Pancreas (tissue), 10 donors: ENCODE measurements around the gene CDC42EP4. TPM values are rescaled to one million over a fixed set of nuclear protein-coding genes. Genes with fewer than 3 reads are reported as not detected.

Experiments used
- ATAC-seq, 4 donors: fragments of 200-7000 bp; cut with Tn5 transposase; one replicate each; pipeline versions ENCODE4 v1.8.0 to v1.9.1; 2020; ENCODE audit warnings: mild to moderate bottlenecking in 4 of 4, moderate library complexity in 4 of 4
- DNase-seq, 6 donors: peaks; one replicate each; pipeline ENCODE4 v3.0.0-alpha.2; 2020
- FAIRE-seq: peaks from 2 replicates; lab custom pipeline; 2012; peaks lifted over from hg19 to GRCh38; lab: Jason Lieb, UNC
- H3K27ac ChIP-seq, 4 donors: fragments of 200-600 bp; sonication (generic); 1 replicate in 3 of 4; 2 replicates in 1 of 4; pipeline versions ENCODE4 v1.5.0 to v1.8.0; 2020
- H3K27me3 ChIP-seq, 4 donors: fragments of 200-600 bp; one replicate each; pipeline ENCODE4 v1.8.0; 2021
- H3K36me3 ChIP-seq, 3 donors: fragments of 200-600 bp; sonication (generic) in 1 of 3; one replicate each; pipeline versions ENCODE4 v1.5.0 to v1.8.0; 2020 to 2021
- H3K4me1 ChIP-seq, 3 donors: fragments of 200-600 bp; one replicate each; pipeline ENCODE4 v1.8.0; 2021
- H3K4me3 ChIP-seq, 4 donors: fragments of 200-600 bp; sonication (generic) in 2 of 4; one replicate each; pipeline versions ENCODE4 v1.5.0 to v1.8.0; 2020 to 2021
- H3K9me3 ChIP-seq, 4 donors: fragments of 200-600 bp; one replicate each; pipeline ENCODE4 v1.8.0; 2021
- CTCF ChIP-seq, 4 donors: fragments of 200-600 bp; sonication (generic) in 3 of 4; IDR thresholded peaks; one replicate each; pipeline versions ENCODE4 v1.5.0 to v1.8.0; 2021; ENCODE audit warnings: antibody characterized with exemption in 4 of 4
- WGBS, 2 donors: extraction: QIAGEN DNeasy Blood & Tissue Kit; methylation state at CpG; one replicate each; pipeline ENCODE4 v1.1.7; 2013; 5-methylcytosine and 5-hydroxymethylcytosine counted together
- intact Hi-C, 3 donors: fragments of 100-400 bp; cut with DNase I; formaldehyde crosslinking; loops; one replicate each; pipeline versions ENCODE4 v1.11.1 to v1.14.2; 2022
- polyA plus RNA-seq, 2 donors: library from polyadenylated mRNA; stranded (reverse); fragments of 200-250 nt; gene quantifications; one replicate each; pipeline ENCODE4 v1.2.3, GENCODE V29; 2013
- total RNA-seq, 6 donors: library from RNA; stranded (reverse); fragmentation: NEBNext Ultra II Directional in 4 of 6; extraction: Animal tissue kit (Norgen Biotek cat#: 25700) in 4 of 6; gene quantifications; one replicate each; pipeline versions ENCODE4 v1.2.1 to v1.2.4, GENCODE V29; 2021 to 2023
- donor health status: healthy with polysubstance abuse.
- donor health status: DM: no; HTN: no; CAD: no; lungs with moderate emphysema.
- donor health status: DM: no; HTN: no; CAD: no.
- donor health status: control.
- donor health status: control.
- donor health status: Bipolar disorder and iron deficiency.
- donor health status: DM: yes; HTN: yes; CAD: no.
- donor health status: DM: no; HTN: no; CAD: no.
- donor health status: DM: no; HTN: no; CAD: no.
- donor health status: DM: yes; HTN: yes; CAD: no.

The CDC42EP4 gene
- total and polyA plus RNA-seq, 8 donors: 24.2 to 56.2 (median 44.5) TPM

- Histone ChIP-seq H3K4me1 (peaks cover 20 to 25% (median 24%) of the 10 kb centered on the region in 3 donors), H3K36me3 (no peaks in the 10 kb centered on the region), H3K9me3 (no peaks in the 10 kb centered on the region), H3K27ac (peak within 1 kb of the TSS; percentile 85 to 97 (median 94)), H3K27me3 (no peaks in the 10 kb centered on the region), H3K4me3 (peak within 1 kb of the TSS in 1 of 4 donors; percentile 12)
- 64 to 76% methylated on average over 9 of the region's 9 CpGs for WGBS, 2 donors
- DNase-seq: no peak
- no peak for FAIRE-seq
- intact Hi-C loops: loop anchor here in 1 of 3 donors (5.0 kb wide), 1 partner anchor 46 kb away; no protein-coding TSS in a partner anchor
- no peak for TF ChIP-seq CTCF (IDR thresholded peaks at IDR 0.05)
- no peak for ATAC-seq
Measured at GRCh38 chr17:73261617-73261951, 50.2 kb downstream of the CDC42EP4 start, which contains the start of gene CPSF4L. Gene CPSF4L (minus strand): TSS chr17:73261880. CDS start chr17:73261818, 62 bp downstream.

GRCh38 chr17:73257516-73257915 is 54.3 kb downstream of the CDC42EP4 start:
- no peaks in the 10 kb centered on the region for H3K27me3 ChIP-seq
- no peaks in the 10 kb centered on the region for H3K9me3 ChIP-seq
- TF ChIP-seq CTCF (IDR thresholded peaks at IDR 0.05): no peak
- no peak overlapping the region for H3K27ac ChIP-seq
- 89 to 91% methylated on average over 6 of the region's 6 CpGs for WGBS, 2 donors
- no peak for FAIRE-seq
- H3K4me1 ChIP-seq: peaks cover 12 to 17% (median 15%) of the 10 kb centered on the region in 3 donors
- ATAC-seq: no peak
- H3K36me3 ChIP-seq: no peaks in the 10 kb centered on the region
- intact Hi-C loops: loop anchor here in 1 of 3 donors (5.0 kb wide), 1 partner anchor 110 kb away; no protein-coding TSS in a partner anchor
- DNase-seq: peak in 1 of 6 donors; percentile 50
- no peak overlapping the region for H3K4me3 ChIP-seq

- no peaks in the 10 kb centered on the region for H3K36me3 ChIP-seq
- no peak overlapping the region for H3K4me3 ChIP-seq
- no peak for FAIRE-seq
- H3K9me3 ChIP-seq: no peaks in the 10 kb centered on the region
- H3K27me3 ChIP-seq: no peaks in the 10 kb centered on the region
- intact Hi-C loops: loop anchor here in 1 of 3 donors (5.0 kb wide), 1 partner anchor 111 kb away; no protein-coding TSS in a partner anchor
- H3K4me1 ChIP-seq: peaks cover 0 to 4% (median 4%) of the 10 kb centered on the region in 3 donors
- WGBS, 2 donors: 91 to 97% methylated on average over 3 of the region's 3 CpGs
- H3K27ac ChIP-seq: no peak overlapping the region
- ATAC-seq: no peak
- TF ChIP-seq CTCF (IDR thresholded peaks at IDR 0.05): no peak
- peak in 1 of 6 donors; percentile 30 for DNase-seq
Measured at GRCh38 chr17:73256220-73256619, 55.6 kb downstream of the CDC42EP4 start.

GRCh38 chr17:73255671-73256181 is 56.1 kb downstream of the CDC42EP4 start:
- H3K27ac ChIP-seq: no peak overlapping the region

More at GRCh38 chr17:73255671-73256181, 56.1 kb downstream of the CDC42EP4 start:
- DNase-seq: peak in 3 of 6 donors; percentile 55 to 82 (median 61)
- no peaks in the 10 kb centered on the region for H3K27me3 ChIP-seq
- peak; percentile 74 to 89 (median 84) for ATAC-seq
- no peaks in the 10 kb centered on the region for H3K36me3 ChIP-seq
- intact Hi-C loops: loop anchor here in 2 of 3 donors (2.0 to 5.0 kb wide), 2 partner anchors 112 to 117 kb away; no protein-coding TSS in a partner anchor
- no peak for FAIRE-seq
- no peaks in the 10 kb centered on the region for H3K4me1 ChIP-seq
- H3K4me3 ChIP-seq: no peak overlapping the region
- WGBS, 2 donors: 1 to 3% methylated on average over 8 of the region's 8 CpGs
- peak; percentile 85 to 97 (median 93) for TF ChIP-seq CTCF (IDR thresholded peaks at IDR 0.05)
- no peaks in the 10 kb centered on the region for H3K9me3 ChIP-seq
